Stomach (tissue), 9 donors: ENCODE measurements around the gene PPTC7. TPM values are rescaled to one million over a fixed set of nuclear protein-coding genes. Genes with fewer than 3 reads are reported as not detected.

Experiments
- DNase-seq, 2 donors: peaks; one replicate each; pipeline versions ENCODE4 v3.0.0 to v3.0.0-alpha.2; 2013 to 2019
- H3K27ac ChIP-seq, 5 donors: fragments of 200-600 bp in 4 of 5; sonication (generic) in 4 of 5; one replicate each; pipeline ENCODE4 v1.5.1; 2013 to 2019; ENCODE audit warnings: mild to moderate bottlenecking in 1 of 5, moderate library complexity in 1 of 5
- H3K27me3 ChIP-seq, 3 donors: fragments of 200-600 bp; sonication (generic); one replicate each; pipeline ENCODE4 v1.5.1; 2017 to 2019; ENCODE audit warnings: mixed run types in 1 of 3
- H3K36me3 ChIP-seq, 4 donors: fragments of 200-600 bp; sonication (generic); 1 replicate in 3 of 4; 2 replicates in 1 of 4; pipeline ENCODE4 v1.5.1; 2016 to 2019
- H3K4me1 ChIP-seq, 4 donors: fragments of 200-600 bp; sonication (generic); one replicate each; pipeline ENCODE4 v1.5.1; 2016 to 2019
- H3K4me3 ChIP-seq, 4 donors: fragments of 200-600 bp; sonication (generic) in 3 of 4; one replicate each; pipeline ENCODE4 v1.5.1; 2016 to 2019; ENCODE audit warnings: mild to moderate bottlenecking in 1 of 4
- H3K9me3 ChIP-seq, 4 donors: fragments of 200-600 bp; sonication (generic); one replicate each; pipeline ENCODE4 v1.5.1; 2016 to 2019
- CTCF ChIP-seq, 7 experiments: fragments of 450-650 bp in 4 of 7; fragments of 200-600 bp in 3 of 7; sonication (generic) in 3 of 7; IDR thresholded peaks; one replicate each; pipeline ENCODE4 v1.5.1; 2016 to 2019; ENCODE audit warnings: antibody characterized with exemption in 7 of 7, control low read depth in 2 of 7, mild to moderate bottlenecking in 1 of 7
- EP300 ChIP-seq: sonication (generic); formaldehyde crosslinking; IDR thresholded peaks from one replicate; pipeline ENCODE4 v1.6.1; 2017; ENCODE audit warnings: antibody characterized with exemption
- POLR2A ChIP-seq, 4 donors: fragments of 450-650 bp; IDR thresholded peaks; one replicate each; pipeline ENCODE4 v1.6.1; 2016; ENCODE audit warnings: antibody characterized with exemption in 4 of 4, control low read depth in 2 of 4, mild to moderate bottlenecking in 1 of 4, moderate library complexity in 1 of 4
- POLR2AphosphoS5 ChIP-seq, 3 donors: sonication (generic); formaldehyde crosslinking; IDR thresholded peaks; one replicate each; pipeline ENCODE4 v1.6.1; 2016; ENCODE audit warnings: antibody characterized with exemption in 3 of 3
- WGBS, 5 donors: extraction: QIAGEN DNeasy Blood & Tissue Kit in 3 of 5; methylation state at CpG; one replicate each; pipeline versions ENCODE4 v1.1.5 to v1.1.7; 2013 to 2018; 5-methylcytosine and 5-hydroxymethylcytosine counted together
- intact Hi-C: fragments of 100-400 bp; cut with DNase I; formaldehyde crosslinking; loops from one replicate; pipeline ENCODE4 v1.15.1; 2023; ENCODE audit warnings: low total_unique reads
- polyA plus RNA-seq, 3 donors: library from polyadenylated mRNA; stranded (reverse); fragments of 200-250 nt; gene quantifications; one replicate each; pipeline ENCODE4 v1.2.3, GENCODE V29; 2013
- total RNA-seq, 5 donors: library from RNA; depleted of rRNA; stranded (reverse); fragments of >200 nt; gene quantifications; one replicate each; pipeline versions ENCODE4 v1.1.0 to v1.2.3, GENCODE V29; 2014 to 2016
- donor health status: healthy with polysubstance abuse.
- donor health status: Bipolar disorder and iron deficiency.
- donor health status: healthy.

The PPTC7 gene
- total and polyA plus RNA-seq, 8 donors, result 8.2 to 46.4 (median 14.8) TPM

GRCh38 chr12:110579535-110580253, 3.4 kb downstream of the PPTC7 start:
- peak overlapping the region in 1 of 5 donors; percentile 74 for H3K27ac ChIP-seq
- H3K4me1 ChIP-seq, result peaks cover 42 to 86% (median 65%) of the 10 kb centered on the region in 4 donors

GRCh38 chr12:110578694-110579534, 4.2 kb downstream of the PPTC7 start:
- Histone ChIP-seq H3K4me3 (no peak overlapping the region), H3K4me1 (peaks cover 42 to 86% (median 60%) of the 10 kb centered on the region in 4 donors), H3K9me3 (no peaks in the 10 kb centered on the region), H3K27me3 (no peaks in the 10 kb centered on the region), H3K36me3 (no peaks in the 10 kb centered on the region), H3K27ac (peak overlapping the region in 4 of 5 donors; percentile 4 to 90 (median 71))
- no peak for DNase-seq
- TF ChIP-seq EP300, result no peak
- no peak for TF ChIP-seq POLR2A (IDR thresholded peaks at IDR 0.05)
- no peak for TF ChIP-seq CTCF (IDR thresholded peaks at IDR 0.05)
- no peak for TF ChIP-seq POLR2AphosphoS5 (IDR thresholded peaks at IDR 0.05)
- WGBS, 5 donors, result 76 to 83% (median 78%) methylated on average over 13 of the region's 13 CpGs
- intact Hi-C loops, result no loop called here

More at GRCh38 chr12:110579535-110580253, 3.4 kb downstream of the PPTC7 start:
- Histone ChIP-seq H3K27me3 (no peaks in the 10 kb centered on the region), H3K9me3 (no peaks in the 10 kb centered on the region), H3K36me3 (no peaks in the 10 kb centered on the region), H3K4me3 (peak overlapping the region in 1 of 4 donors; percentile 92)
- no peak for DNase-seq
- WGBS, 5 donors, result 90 to 96% (median 95%) methylated on average over 18 of the region's 18 CpGs
- TF ChIP-seq POLR2AphosphoS5 (IDR thresholded peaks at IDR 0.05) (no peak), POLR2A (IDR thresholded peaks at IDR 0.05) (no peak), EP300 (no peak), CTCF (IDR thresholded peaks at IDR 0.05) (no peak)
- intact Hi-C loops, result no loop called here

- no peaks in the 10 kb centered on the region for H3K9me3 ChIP-seq
- WGBS, 5 donors, result 26 to 43% (median 37%) methylated on average over 8 of the region's 8 CpGs
- TF ChIP-seq POLR2AphosphoS5 (IDR thresholded peaks at IDR 0.05) (peak in 1 of 3 donors; percentile 31), EP300 (no peak)
- H3K27ac ChIP-seq, result peak overlapping the region in 4 of 5 donors; percentile 4 to 90 (median 71)
- H3K4me3 ChIP-seq, result no peak overlapping the region
- H3K36me3 ChIP-seq, result no peaks in the 10 kb centered on the region
- intact Hi-C loops, result no loop called here
- no peaks in the 10 kb centered on the region for H3K27me3 ChIP-seq
- peak in 1 of 2 donors; percentile 63 for DNase-seq
- peaks cover 36 to 88% (median 62%) of the 10 kb centered on the region in 4 donors for H3K4me1 ChIP-seq
Measured at GRCh38 chr12:110577864-110578693, 5.0 kb downstream of the PPTC7 start.

- H3K36me3 ChIP-seq, result no peaks in the 10 kb centered on the region
- H3K9me3 ChIP-seq, result peaks cover 0 to 8% (median 7%) of the 10 kb centered on the region in 4 donors
- peak overlapping the region in 1 of 5 donors; percentile 90 for H3K27ac ChIP-seq
- intact Hi-C loops, result no loop called here
- no peak for TF ChIP-seq POLR2A (IDR thresholded peaks at IDR 0.05)
- TF ChIP-seq POLR2AphosphoS5 (IDR thresholded peaks at IDR 0.05), result no peak
- no peak for TF ChIP-seq CTCF (IDR thresholded peaks at IDR 0.05)
- TF ChIP-seq EP300, result no peak
- 88 to 97% (median 93%) methylated on average over 2 of the region's 2 CpGs for WGBS, 5 donors
- H3K4me3 ChIP-seq, result no peak overlapping the region
- no peak for DNase-seq
- H3K4me1 ChIP-seq, result peaks cover 33 to 87% (median 60%) of the 10 kb centered on the region in 4 donors
- no peaks in the 10 kb centered on the region for H3K27me3 ChIP-seq
Measured at GRCh38 chr12:110576504-110576903, 6.6 kb downstream of the PPTC7 start.
